Stomach (tissue), 19 donors: ENCODE results near the gene HPN. TPM values are rescaled to one million over a fixed set of nuclear protein-coding genes. Genes with fewer than 3 reads are reported as not detected.
"Not testable (repeated sequence)": the region's sequence is repeated elsewhere in the genome, so short reads cannot be mapped to it uniquely, and the experiment has no call there.

Experiments used
- DNase-seq, 2 donors: peaks; one replicate each; pipeline versions ENCODE4 v3.0.0 to v3.0.0-alpha.2; 2013 to 2019
- H3K27ac ChIP-seq, 5 donors: fragments of 200-600 bp in 4 of 5; sonication (generic) in 4 of 5; one replicate each; pipeline ENCODE4 v1.5.1; 2013 to 2019; ENCODE audit warnings: mild to moderate bottlenecking in 1 of 5, moderate library complexity in 1 of 5
- H3K27me3 ChIP-seq, 3 donors: fragments of 200-600 bp; sonication (generic); one replicate each; pipeline ENCODE4 v1.5.1; 2017 to 2019; ENCODE audit warnings: mixed run types in 1 of 3
- H3K36me3 ChIP-seq, 4 donors: fragments of 200-600 bp; sonication (generic); 1 replicate in 3 of 4; 2 replicates in 1 of 4; pipeline ENCODE4 v1.5.1; 2016 to 2019
- H3K4me1 ChIP-seq, 4 donors: fragments of 200-600 bp; sonication (generic); one replicate each; pipeline ENCODE4 v1.5.1; 2016 to 2019
- H3K4me3 ChIP-seq, 4 donors: fragments of 200-600 bp; sonication (generic) in 3 of 4; one replicate each; pipeline ENCODE4 v1.5.1; 2016 to 2019; ENCODE audit warnings: mild to moderate bottlenecking in 1 of 4
- H3K9me3 ChIP-seq, 4 donors: fragments of 200-600 bp; sonication (generic); one replicate each; pipeline ENCODE4 v1.5.1; 2016 to 2019
- CTCF ChIP-seq, 7 experiments: fragments of 450-650 bp in 4 of 7; fragments of 200-600 bp in 3 of 7; sonication (generic) in 3 of 7; IDR thresholded peaks; one replicate each; pipeline ENCODE4 v1.5.1; 2016 to 2019; ENCODE audit warnings: antibody characterized with exemption in 7 of 7, control low read depth in 2 of 7, mild to moderate bottlenecking in 1 of 7
- EP300 ChIP-seq: sonication (generic); formaldehyde crosslinking; IDR thresholded peaks from one replicate; pipeline ENCODE4 v1.6.1; 2017; ENCODE audit warnings: antibody characterized with exemption
- POLR2A ChIP-seq, 4 donors: fragments of 450-650 bp; IDR thresholded peaks; one replicate each; pipeline ENCODE4 v1.6.1; 2016; ENCODE audit warnings: antibody characterized with exemption in 4 of 4, control low read depth in 2 of 4, mild to moderate bottlenecking in 1 of 4, moderate library complexity in 1 of 4
- POLR2AphosphoS5 ChIP-seq, 3 donors: sonication (generic); formaldehyde crosslinking; IDR thresholded peaks; one replicate each; pipeline ENCODE4 v1.6.1; 2016; ENCODE audit warnings: antibody characterized with exemption in 3 of 3
- WGBS, 5 donors: extraction: QIAGEN DNeasy Blood & Tissue Kit in 3 of 5; methylation state at CpG; one replicate each; pipeline versions ENCODE4 v1.1.5 to v1.1.7; 2013 to 2018; 5-methylcytosine and 5-hydroxymethylcytosine counted together
- intact Hi-C: fragments of 100-400 bp; cut with DNase I; formaldehyde crosslinking; loops from one replicate; pipeline ENCODE4 v1.15.1; 2023; ENCODE audit warnings: low total_unique reads
- long read RNA-seq, 10 donors: transcript quantifications; one replicate each; lab custom pipeline, GENCODE V29; 2026
- polyA plus RNA-seq, 3 donors: library from polyadenylated mRNA; stranded (reverse); fragments of 200-250 nt; gene quantifications; one replicate each; pipeline ENCODE4 v1.2.3, GENCODE V29; 2013
- total RNA-seq, 5 donors: library from RNA; depleted of rRNA; stranded (reverse); fragments of >200 nt; gene quantifications; one replicate each; pipeline versions ENCODE4 v1.1.0 to v1.2.3, GENCODE V29; 2014 to 2016
- donor health status: healthy with polysubstance abuse.
- donor health status: Bipolar disorder and iron deficiency.
- donor health status: healthy.

The HPN gene
- total RNA-seq (10 to 100 TPM in 4 of 5 donors, not detected in 1; 14.7 to 45.2 (median 21.9) TPM), polyA plus RNA-seq (10 to 100 TPM; 19.2 to 39.4 (median 33.7) TPM)
- long read RNA-seq, donor 1 = 0 reads
- long read RNA-seq, donor 2, partial matches to known transcripts = 10 of 10 reads
- long read RNA-seq, donor 2, other reads (novel, unspliced or antisense) = 0 of 10 reads
- long read RNA-seq, donor 3, partial matches to known transcripts = 0 of 1 reads
- long read RNA-seq, donor 3, other reads (novel, unspliced or antisense) = 0 of 1 reads
- long read RNA-seq, donor 4 = 0 reads
- long read RNA-seq, donor 5, partial matches to known transcripts = 11 of 11 reads
- long read RNA-seq, donor 5, other reads (novel, unspliced or antisense) = 0 of 11 reads
- long read RNA-seq, donor 6, partial matches to known transcripts = 73 of 80 reads
- long read RNA-seq, donor 6, other reads (novel, unspliced or antisense) = 7 of 80 reads
- long read RNA-seq, donor 7, partial matches to known transcripts = 10 of 10 reads
- long read RNA-seq, donor 7, other reads (novel, unspliced or antisense) = 0 of 10 reads
- long read RNA-seq, donor 8, partial matches to known transcripts = 29 of 29 reads
- long read RNA-seq, donor 8, other reads (novel, unspliced or antisense) = 0 of 29 reads
- long read RNA-seq, donor 9 = 0 reads
- long read RNA-seq, donor 10, partial matches to known transcripts = 5 of 5 reads
- long read RNA-seq, donor 10, other reads (novel, unspliced or antisense) = 0 of 5 reads

DNA sequence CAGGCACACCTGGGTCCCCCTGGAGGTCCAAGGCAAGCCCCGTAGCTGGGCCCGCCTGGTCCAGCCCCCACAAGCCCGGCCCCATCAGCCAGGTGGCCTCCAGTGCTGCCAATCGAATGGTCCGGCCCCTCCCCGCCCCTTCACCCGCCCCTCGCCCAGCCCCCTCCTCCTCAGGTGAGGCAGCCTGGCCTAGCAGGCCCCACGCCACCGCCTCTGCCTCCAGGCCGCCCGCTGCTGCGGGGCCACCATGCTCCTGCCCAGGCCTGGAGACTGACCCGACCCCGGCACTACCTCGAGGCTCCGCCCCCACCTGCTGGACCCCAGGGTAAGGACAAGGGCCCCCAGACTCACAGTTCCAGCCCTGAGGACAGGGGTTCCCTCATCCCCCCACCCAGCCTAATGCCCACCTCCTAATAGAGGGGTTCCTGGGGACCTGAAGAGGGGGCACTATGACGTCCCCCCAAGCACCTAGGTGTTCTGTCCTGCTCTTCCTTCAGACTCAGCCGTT is at the start of gene HPN:
Gene HPN (plus strand): TSS at position 174 of the 508 bp plus-strand sequence. CDS start 786 bp downstream, outside the sequence.
- Histone ChIP-seq H3K4me3 (peak within 1 kb of the TSS; percentile 18 to 41 (median 22)), H3K27me3 (peaks cover 0 to 33% (median 0%) of the 10 kb centered on the region in 3 donors), H3K27ac (peak within 1 kb of the TSS; percentile 79 to 92 (median 86)), H3K4me1 (peaks cover 30 to 91% (median 64%) of the 10 kb centered on the region in 4 donors), H3K9me3 (no peaks in the 10 kb centered on the region), H3K36me3 (no peaks in the 10 kb centered on the region)
- no peak for TF ChIP-seq EP300
- peak in 2 of 3 donors; percentile 32 to 71 for TF ChIP-seq POLR2AphosphoS5 (IDR thresholded peaks at IDR 0.05)
- no peak for TF ChIP-seq CTCF (IDR thresholded peaks at IDR 0.05)
- no peak for TF ChIP-seq POLR2A (IDR thresholded peaks at IDR 0.05)
- DNase-seq = peak; percentile 84 to 93
- intact Hi-C loops = no loop called here
- 23 to 45% (median 29%) methylated on average over 9 to 19 of the region's 19 CpGs for WGBS, 5 donors

DNA sequence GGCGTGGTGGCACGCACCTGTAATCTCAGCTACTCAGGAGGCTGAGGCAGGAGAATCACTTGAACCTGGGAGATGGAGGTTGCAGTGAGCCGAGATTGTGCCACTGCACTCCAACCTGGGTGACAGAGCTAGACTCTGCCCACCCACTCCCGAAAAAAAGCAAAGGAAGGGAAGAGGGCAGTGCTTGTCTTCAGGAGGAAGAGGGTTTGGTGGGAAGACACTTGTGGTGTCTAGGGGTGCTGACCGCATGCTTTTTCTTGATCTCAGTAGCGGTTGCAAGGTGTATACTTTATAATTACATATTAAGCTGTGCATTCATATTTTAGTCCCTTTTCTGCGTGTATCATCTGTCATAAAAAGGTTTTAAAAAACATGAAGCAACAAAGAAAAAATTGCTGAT is 48.9 kb upstream of the HPN start:
- DNase-seq, intact Hi-C loops: not testable (repeated sequence)
- WGBS, 5 donors = 85 to 91% (median 86%) methylated on average over 7 of the region's 7 CpGs

GRCh38 chr19:34994286-34994642 is 47.3 kb upstream of the HPN start:
- TF ChIP-seq POLR2A (IDR thresholded peaks at IDR 0.05) (no peak), CTCF (IDR thresholded peaks at IDR 0.05) (no peak), EP300 (no peak), POLR2AphosphoS5 (IDR thresholded peaks at IDR 0.05) (no peak)
- intact Hi-C loops = no loop called here
- Histone ChIP-seq H3K9me3 (no peaks in the 10 kb centered on the region), H3K36me3 (no peaks in the 10 kb centered on the region), H3K4me3 (no peak overlapping the region), H3K27ac (peak overlapping the region; percentile 62 to 99 (median 74)), H3K27me3 (no peaks in the 10 kb centered on the region), H3K4me1 (peaks cover 27 to 53% (median 42%) of the 10 kb centered on the region in 4 donors)
- no peak for DNase-seq
- WGBS, 5 donors = 41 to 89% (median 72%) methylated on average over 9 of the region's 9 CpGs

More for the DNA sequence above, 48.9 kb upstream of the HPN start:
- H3K27ac ChIP-seq, H3K4me3 ChIP-seq, H3K36me3 ChIP-seq, H3K9me3 ChIP-seq, H3K27me3 ChIP-seq: not testable (repeated sequence)
- peaks cover 21 to 36% (median 32%) of the 10 kb centered on the region in 4 donors for H3K4me1 ChIP-seq

DNA sequence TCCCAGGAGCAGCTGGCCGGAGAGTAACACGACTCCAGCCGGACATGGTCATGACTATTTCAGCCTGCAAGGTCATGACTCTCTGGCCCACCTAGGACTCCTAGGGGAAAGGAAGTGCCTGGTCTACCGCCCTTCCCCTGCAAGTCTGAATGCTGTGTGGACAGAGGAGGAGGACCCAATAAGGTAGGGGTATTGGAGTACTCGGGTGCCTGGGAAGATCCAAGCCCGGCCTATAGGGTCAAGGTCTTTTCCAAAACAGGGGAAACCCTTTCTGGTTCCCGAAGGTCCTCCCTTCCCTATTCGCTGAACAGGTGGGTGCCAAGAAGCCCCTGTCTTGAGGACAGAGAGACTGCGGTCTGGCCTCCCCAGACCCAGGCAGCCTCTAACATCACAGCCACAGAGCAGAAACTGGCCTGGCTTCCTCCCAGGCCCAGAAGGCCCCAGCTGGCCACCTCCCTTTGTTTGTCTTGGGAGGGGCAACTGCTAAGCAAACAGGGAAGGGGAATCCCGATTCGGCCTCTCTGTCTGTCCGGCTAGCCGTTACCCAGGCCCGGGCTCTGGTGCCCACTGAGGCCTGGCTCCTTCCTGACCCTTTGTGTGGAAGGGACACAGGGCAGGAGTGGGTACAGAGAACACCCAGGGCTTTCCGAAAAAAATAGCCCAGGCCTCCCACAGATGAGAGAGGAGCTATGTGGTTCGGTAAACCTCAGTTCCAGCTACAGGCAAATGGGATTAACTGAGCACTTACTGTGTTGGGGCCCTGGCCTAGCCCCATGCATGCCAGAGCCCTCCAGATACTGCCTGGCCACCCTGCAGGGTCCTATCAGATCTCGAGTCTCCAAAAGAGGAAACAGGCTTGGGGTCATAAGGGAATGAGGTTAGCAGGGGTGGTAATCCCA is 46.6 kb upstream of the HPN start:
- peak in 1 of 3 donors; percentile 36 for TF ChIP-seq POLR2AphosphoS5 (IDR thresholded peaks at IDR 0.05)
- no peak for TF ChIP-seq POLR2A (IDR thresholded peaks at IDR 0.05)
- no peak for TF ChIP-seq CTCF (IDR thresholded peaks at IDR 0.05)
- no peak for TF ChIP-seq EP300
- DNase-seq = peak; percentile 81
- H3K27me3 ChIP-seq = no peaks in the 10 kb centered on the region
- no peaks in the 10 kb centered on the region for H3K36me3 ChIP-seq
- H3K4me3 ChIP-seq = no peak overlapping the region
- peaks cover 33 to 59% (median 48%) of the 10 kb centered on the region in 4 donors for H3K4me1 ChIP-seq
- intact Hi-C loops = no loop called here
- WGBS, 5 donors = 29 to 57% (median 49%) methylated on average over 15 to 17 of the region's 17 CpGs
- peak overlapping the region; percentile 62 to 99 (median 74) for H3K27ac ChIP-seq
- H3K9me3 ChIP-seq = no peaks in the 10 kb centered on the region
